Measurements from ENCODE around the gene UBA3. TPM values are rescaled to one million over a fixed set of nuclear protein-coding genes. Genes with fewer than 3 reads are reported as not detected.

UBA3 gene
- total and polyA plus RNA-seq, 2 of the 13 experiments (the other 11 are each of a cell fraction or from before 2014, with no cell fraction given), result 40.7 to 49.0 TPM

- ChIA-PET POLR2A (no interaction called here), CTCF (ENCODE audit: low intra/inter-chr PET ratio, low total read pairs) (no interaction called here)
- Histone ChIP-seq H3K9me3 (ENCODE audit: low read length) (no peaks in the 10 kb centered on the region), H3K4me2 (ENCODE audit: low read depth, low read length) (no peak overlapping the region), H3K4me1 (ENCODE audit: insufficient read depth, low read length) (peaks cover 35% of the 10 kb centered on the region), H3K79me2 (ENCODE audit: insufficient read depth, low read length) (peaks cover 9% of the 10 kb centered on the region), H3K27ac (ENCODE audit: extremely low read length, insufficient read depth, low read length) (no peak overlapping the region), H3K4me3 (replicated peaks in 1 of 3; ENCODE audit: insufficient read depth in 1 of 3, low read depth in 2 of 3, low read length in 3 of 3) (no peak overlapping the region), H3K36me3 (replicated peaks in 1 of 2; ENCODE audit: control insufficient read depth in 1 of 2, insufficient read depth in 2 of 2, low read length in 2 of 2) (no peaks in the 10 kb centered on the region), H3K9ac (ENCODE audit: insufficient read depth, low read depth, low read length) (no peak overlapping the region), H2AFZ (ENCODE audit: low read length) (no peak overlapping the region), H4K20me1 (ENCODE audit: insufficient read depth, low read length) (no peaks in the 10 kb centered on the region), H3K27me3 (ENCODE audit: control insufficient read depth in 1 of 2, insufficient read depth in 2 of 2, low read length in 2 of 2) (no peaks in the 10 kb centered on the region; a peak in 1 of 5 replicates)
- FAIRE-seq, result no peak
- intact Hi-C loops (cut with micrococcal nuclease; ENCODE audit: unreplicated experiment), result no loop called here
- 96% methylated on average over 2 of the region's 2 CpGs for WGBS (ENCODE audit: low lambda C conversion rate)
- no TSS peak for BruUV-seq (replicated peaks)
- no peak for DNase-seq (ENCODE audit: low spot score)
- ATAC-seq, result no peak
- in situ Hi-C loops (cut with HindIII; ENCODE audit: extremely low pct_ligation_motif_present, low pct_unique_long_range_greater_than_20kb), result no loop called here
- TF ChIP-seq ZNF891 (CRISPR knock-in tag; IDR thresholded peaks at IDR 0.05), result no peak
- no peak for TF ChIP-seq SOX5 (CRISPR knock-in tag; IDR thresholded peaks at IDR 0.05; ENCODE audit: borderline replicate concordance)
These were observed 7.9 kb upstream of the UBA3 start for GRCh38 chr3:69088063-69088462.

GRCh38 chr3:69087030-69087791 is 7.0 kb upstream of the UBA3 start:
- TF ChIP-seq ZNF121 (CRISPR knock-in tag; IDR thresholded peaks at IDR 0.05) (peak; percentile 65), LRRFIP1 (CRISPR knock-in tag; conservative IDR thresholded peaks at IDR 0.05) (no peak), ZNF407 (CRISPR knock-in tag; IDR thresholded peaks at IDR 0.05; ENCODE audit: not compliant biosample characterization) (no peak), ZNF678 (CRISPR knock-in tag; IDR thresholded peaks at IDR 0.05) (no peak)
- Histone ChIP-seq H3K4me3 (replicated peaks in 1 of 3; ENCODE audit: insufficient read depth in 1 of 3, low read depth in 2 of 3, low read length in 3 of 3) (no peak overlapping the region), H3K79me2 (ENCODE audit: insufficient read depth, low read length) (peaks cover 9% of the 10 kb centered on the region), H3K27me3 (ENCODE audit: control insufficient read depth in 1 of 2, insufficient read depth in 2 of 2, low read length in 2 of 2) (no peaks in the 10 kb centered on the region; a peak in 1 of 5 replicates), H3K36me3 (replicated peaks in 1 of 2; ENCODE audit: control insufficient read depth in 1 of 2, insufficient read depth in 2 of 2, low read length in 2 of 2) (no peaks in the 10 kb centered on the region), H3K27ac (ENCODE audit: extremely low read length, insufficient read depth, low read length) (no peak overlapping the region), H2AFZ (ENCODE audit: low read length) (no peak overlapping the region), H3K9ac (ENCODE audit: insufficient read depth, low read depth, low read length) (no peak overlapping the region), H3K9me3 (ENCODE audit: low read length) (no peaks in the 10 kb centered on the region), H3K4me2 (ENCODE audit: low read depth, low read length) (no peak overlapping the region), H4K20me1 (ENCODE audit: insufficient read depth, low read length) (no peaks in the 10 kb centered on the region), H3K4me1 (ENCODE audit: insufficient read depth, low read length) (peaks cover 40% of the 10 kb centered on the region)
- no peak for ATAC-seq
- FAIRE-seq, result no peak
- WGBS (ENCODE audit: low lambda C conversion rate), result 96% methylated on average over 3 of the region's 3 CpGs
- no peak for DNase-seq (ENCODE audit: low spot score)
- POLR2A ChIA-PET, result interaction anchor here (2.8 kb wide), 1 partner anchor 35 kb away, joined by 18 read pairs; the partner anchor contains the start of gene TMF1
- CTCF ChIA-PET (ENCODE audit: low intra/inter-chr PET ratio, low total read pairs), result no interaction called here
- no TSS peak for BruUV-seq (replicated peaks)
- in situ Hi-C loops (cut with HindIII; ENCODE audit: extremely low pct_ligation_motif_present, low pct_unique_long_range_greater_than_20kb) (no loop called here), intact Hi-C loops (cut with micrococcal nuclease; ENCODE audit: unreplicated experiment) (no loop called here)
